Loucy (cell line): ENCODE measurements around the gene CD36.

Experiments
- H2AFZ ChIP-seq: fragments of 200-600 bp; sonication (generic); 2 replicates; pipeline ENCODE4 v1.6.0; 2016; ENCODE audit warnings: antibody characterized with exemption, mild to moderate bottlenecking, low read length, moderate library complexity
- H3F3A ChIP-seq: fragments of 200-600 bp; 2 replicates; pipeline ENCODE4 v1.6.0; 2016; ENCODE audit warnings: antibody characterized with exemption, low read depth, mild to moderate bottlenecking
- H3K27me3 ChIP-seq: fragments of 200-600 bp; sonication (generic); 2 replicates; pipeline ENCODE4 v1.6.1; 2014; ENCODE audit warnings: low read length, mild to moderate bottlenecking; ENCODE audit not compliant: insufficient read depth, poor library complexity, severe bottlenecking
- H3K36me3 ChIP-seq: fragments of 200-600 bp; sonication (generic); 2 replicates; pipeline ENCODE4 v1.6.1; 2016; ENCODE audit warnings: low read length; ENCODE audit not compliant: insufficient read depth
- H3K4me1 ChIP-seq: fragments of 200-600 bp; sonication (generic); 2 replicates; pipeline ENCODE4 v1.5.1; 2014; ENCODE audit warnings: low read length, mild to moderate bottlenecking; ENCODE audit not compliant: insufficient read depth, poor library complexity, severe bottlenecking
- H3K4me2 ChIP-seq: fragments of 200-600 bp; sonication (generic); 2 replicates; pipeline ENCODE4 v1.6.0; 2014; ENCODE audit warnings: antibody characterized with exemption, low read length, low read depth, mild to moderate bottlenecking; ENCODE audit not compliant: poor library complexity, severe bottlenecking
- H3K4me3 ChIP-seq: fragments of 200-600 bp; sonication (generic); 2 replicates; pipeline ENCODE4 v1.5.1; 2014; ENCODE audit warnings: low read length, mild to moderate bottlenecking, mixed read lengths; ENCODE audit not compliant: poor library complexity, severe bottlenecking
- H3K79me2 ChIP-seq: fragments of 200-600 bp; sonication (generic); 2 replicates; pipeline ENCODE4 v1.6.1; 2014; ENCODE audit warnings: low read length; ENCODE audit not compliant: insufficient read depth
- H3K9ac ChIP-seq: fragments of 200-600 bp; sonication (generic); 2 replicates; pipeline ENCODE4 v1.6.0; 2014; ENCODE audit warnings: mild to moderate bottlenecking, low read depth, low read length, moderate library complexity; ENCODE audit not compliant: poor library complexity, severe bottlenecking
- H3K9me2 ChIP-seq: fragments of 200-600 bp; sonication (generic); replicated peaks from 2 replicates; pipeline ENCODE4 v1.6.1; 2016; ENCODE audit warnings: low read depth, low read length, mixed read lengths
- H3K9me3 ChIP-seq: fragments of 200-600 bp; sonication (generic); 2 replicates; pipeline ENCODE4 v1.6.1; 2014; ENCODE audit warnings: mild to moderate bottlenecking, antibody characterized with exemption, low read length, low read depth; ENCODE audit not compliant: insufficient read depth
- H4K20me1 ChIP-seq: fragments of 200-600 bp; sonication (generic); 2 replicates; pipeline ENCODE4 v1.6.0; 2014; ENCODE audit warnings: antibody characterized with exemption, low read length, mild to moderate bottlenecking; ENCODE audit not compliant: insufficient read depth, poor library complexity, severe bottlenecking
- EZH2phosphoT487 ChIP-seq: fragments of 200-600 bp; IDR thresholded peaks from 2 replicates; pipeline ENCODE4 v1.6.1; 2018; ENCODE audit warnings: antibody characterized with exemption, mild to moderate bottlenecking, moderate library complexity, borderline replicate concordance
- TF ChIP-seq, protein P1 (sequence below): fragments of 200-600 bp; sonication (generic); conservative IDR thresholded peaks from 2 replicates; pipeline ENCODE4 v1.5.1; 2014; ENCODE audit warnings: mild to moderate bottlenecking, antibody characterized with exemption, low read length

The CD36 gene

DNA sequence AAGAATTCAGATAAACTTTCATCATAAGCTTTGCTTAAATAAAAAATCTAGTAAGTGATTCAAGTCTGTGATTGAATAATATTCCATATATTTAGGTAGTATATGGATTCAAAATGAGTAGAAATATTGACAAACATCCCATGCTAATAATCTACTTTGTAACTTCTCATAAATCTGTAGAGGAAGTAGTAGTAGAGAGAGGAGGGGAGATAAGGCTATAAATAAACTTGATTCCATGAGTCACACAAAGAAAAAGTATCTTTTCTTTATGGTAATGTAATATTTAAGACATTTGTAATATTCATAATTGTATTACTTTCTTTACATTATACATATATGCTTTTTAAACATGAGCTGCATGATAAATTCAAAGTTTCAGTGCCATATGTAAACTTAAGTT lies 25.6 kb upstream of the CD36 start:
- no peak overlapping the region for H3K9ac ChIP-seq
- TF ChIP-seq EZH2phosphoT487: no peak
- TF ChIP-seq, protein P1, sequence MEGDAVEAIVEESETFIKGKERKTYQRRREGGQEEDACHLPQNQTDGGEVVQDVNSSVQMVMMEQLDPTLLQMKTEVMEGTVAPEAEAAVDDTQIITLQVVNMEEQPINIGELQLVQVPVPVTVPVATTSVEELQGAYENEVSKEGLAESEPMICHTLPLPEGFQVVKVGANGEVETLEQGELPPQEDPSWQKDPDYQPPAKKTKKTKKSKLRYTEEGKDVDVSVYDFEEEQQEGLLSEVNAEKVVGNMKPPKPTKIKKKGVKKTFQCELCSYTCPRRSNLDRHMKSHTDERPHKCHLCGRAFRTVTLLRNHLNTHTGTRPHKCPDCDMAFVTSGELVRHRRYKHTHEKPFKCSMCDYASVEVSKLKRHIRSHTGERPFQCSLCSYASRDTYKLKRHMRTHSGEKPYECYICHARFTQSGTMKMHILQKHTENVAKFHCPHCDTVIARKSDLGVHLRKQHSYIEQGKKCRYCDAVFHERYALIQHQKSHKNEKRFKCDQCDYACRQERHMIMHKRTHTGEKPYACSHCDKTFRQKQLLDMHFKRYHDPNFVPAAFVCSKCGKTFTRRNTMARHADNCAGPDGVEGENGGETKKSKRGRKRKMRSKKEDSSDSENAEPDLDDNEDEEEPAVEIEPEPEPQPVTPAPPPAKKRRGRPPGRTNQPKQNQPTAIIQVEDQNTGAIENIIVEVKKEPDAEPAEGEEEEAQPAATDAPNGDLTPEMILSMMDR: no peak
- no peak overlapping the region for H3K4me2 ChIP-seq
- H3K79me2 ChIP-seq: no peaks in the 10 kb centered on the region
- no peak overlapping the region for H2AFZ ChIP-seq
- no peak overlapping the region for H3K4me3 ChIP-seq
- H3K36me3 ChIP-seq: no peaks in the 10 kb centered on the region
- no peaks in the 10 kb centered on the region for H3K9me2 ChIP-seq
- no peaks in the 10 kb centered on the region for H4K20me1 ChIP-seq
- H3K9me3 ChIP-seq: no peaks in the 10 kb centered on the region
- H3K27me3 ChIP-seq: no peaks in the 10 kb centered on the region
- H3K4me1 ChIP-seq: no peaks in the 10 kb centered on the region
- no peaks in the 10 kb centered on the region for H3F3A ChIP-seq

DNA sequence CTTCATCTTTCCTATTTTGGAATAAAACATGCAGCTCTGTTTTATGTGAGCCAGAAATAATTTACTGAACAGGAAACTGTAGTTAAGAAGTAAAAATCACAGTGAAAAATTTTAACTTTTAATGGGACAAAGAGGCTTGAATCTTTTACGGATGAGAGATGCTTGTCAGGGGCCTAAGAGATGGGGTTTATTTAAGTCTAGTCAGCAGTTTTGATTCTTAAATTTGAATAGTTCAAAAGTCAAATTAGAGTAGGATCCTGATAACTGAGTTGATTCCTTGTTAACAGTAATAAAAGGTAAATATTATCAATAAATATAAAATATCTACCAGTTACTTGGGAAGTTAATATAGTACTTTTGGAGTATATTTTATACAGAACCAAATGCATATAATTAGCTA lies 24.9 kb upstream of the CD36 start:
- Histone ChIP-seq H3K4me3 (no peak overlapping the region), H3K36me3 (no peaks in the 10 kb centered on the region), H4K20me1 (no peaks in the 10 kb centered on the region)

GRCh38 chr7:80614851-80615271 lies 23.6 kb upstream of the CD36 start:
- no peak overlapping the region for H2AFZ ChIP-seq
- no peaks in the 10 kb centered on the region for H3K9me3 ChIP-seq
- no peaks in the 10 kb centered on the region for H3K9me2 ChIP-seq
- H3K4me3 ChIP-seq: no peak overlapping the region
- no peaks in the 10 kb centered on the region for H3K79me2 ChIP-seq
- H3K4me1 ChIP-seq: no peaks in the 10 kb centered on the region
- H3F3A ChIP-seq: no peaks in the 10 kb centered on the region
- H3K36me3 ChIP-seq: no peaks in the 10 kb centered on the region
- H3K27me3 ChIP-seq: no peaks in the 10 kb centered on the region
- H3K9ac ChIP-seq: no peak overlapping the region
- no peak overlapping the region for H3K4me2 ChIP-seq
- TF ChIP-seq EZH2phosphoT487: no peak
- TF ChIP-seq, protein P1: no peak
- H4K20me1 ChIP-seq: no peaks in the 10 kb centered on the region

More for the DNA sequence above, 24.9 kb upstream of the CD36 start:
- Histone ChIP-seq H3K27me3 (no peaks in the 10 kb centered on the region), H3K79me2 (no peaks in the 10 kb centered on the region), H3K4me1 (no peaks in the 10 kb centered on the region), H3K9me3 (no peaks in the 10 kb centered on the region), H3K4me2 (no peak overlapping the region), H3F3A (no peaks in the 10 kb centered on the region), H3K9me2 (no peaks in the 10 kb centered on the region), H3K9ac (no peak overlapping the region), H2AFZ (no peak overlapping the region)
- TF ChIP-seq, protein P1: no peak
- no peak for TF ChIP-seq EZH2phosphoT487
